Fibroblast of mammary gland (primary cell): Measurements from ENCODE around the gene IAH1.
A peak's percentile ranks its signal among the peaks of the same experiment; 100 is the strongest.

Experiments
- DNase-seq: peaks from one replicate; pipeline ENCODE4 v3.0.0-alpha.2; 2010; ENCODE audit warnings: low read depth
- H3K4me3 ChIP-seq: 2 replicates; pipeline ENCODE4 v1.5.1; 2011; ENCODE audit warnings: low read depth, mild to moderate bottlenecking, low read length, moderate library complexity; ENCODE audit not compliant: control insufficient read depth
- CTCF ChIP-seq: conservative IDR thresholded peaks from 2 replicates; pipeline ENCODE4 v1.5.1; 2011; ENCODE audit warnings: low read depth, low read length, inconsistent platforms; ENCODE audit not compliant: control insufficient read depth, insufficient read depth

Gene IAH1

GRCh38 chr2:9484533-9484932 is 10.2 kb downstream of the IAH1 start:
- H3K4me3 ChIP-seq, result no peak overlapping the region
- peak; percentile 80 for DNase-seq
- TF ChIP-seq CTCF, result no peak

GRCh38 chr2:9488583-9489547 is 14.5 kb downstream of the IAH1 start:
- no peak overlapping the region for H3K4me3 ChIP-seq
- TF ChIP-seq CTCF, result no peak
- DNase-seq, result peak; percentile 67

GRCh38 chr2:9490789-9491188 is 16.4 kb downstream of the IAH1 start:
- H3K4me3 ChIP-seq, result no peak overlapping the region
- TF ChIP-seq CTCF, result no peak
- no peak for DNase-seq

GRCh38 chr2:9492927-9493326 is 18.6 kb downstream of the IAH1 start:
- DNase-seq, result no peak
- no peak overlapping the region for H3K4me3 ChIP-seq
- TF ChIP-seq CTCF, result no peak

- no peak overlapping the region for H3K4me3 ChIP-seq
- DNase-seq, result no peak
- no peak for TF ChIP-seq CTCF
These were observed 19.1 kb downstream of the IAH1 start for GRCh38 chr2:9493478-9493877.

- no peak for TF ChIP-seq CTCF
- no peak for DNase-seq
These were observed 19.7 kb downstream of the IAH1 start for GRCh38 chr2:9494081-9494480.

GRCh38 chr2:9497017-9497416 is 22.7 kb downstream of the IAH1 start:
- H3K4me3 ChIP-seq, result no peak overlapping the region
- no peak for TF ChIP-seq CTCF
- no peak for DNase-seq

More at GRCh38 chr2:9494081-9494480, 19.7 kb downstream of the IAH1 start:
- no peak overlapping the region for H3K4me3 ChIP-seq
